Mesenteric fat pad (tissue), 1 donor: Measurements from ENCODE around the gene PTPRH. TPM values are rescaled to one million over a fixed set of nuclear protein-coding genes. Genes with fewer than 3 reads are reported as not detected.

Source experiments
- DNase-seq: peaks from one replicate; pipeline ENCODE4 v3.0.0-alpha.2; 2020; ENCODE audit warnings: low spot score
- long read RNA-seq: library from polyadenylated mRNA; unstranded; transcript quantifications from one replicate; pipeline ENCODE4 v2.0.0, GENCODE V29; 2020
- total RNA-seq: library from RNA; stranded (reverse); fragmentation: NEBNext Ultra II Directional; extraction: Animal tissue kit (Norgen Biotek cat#: 25700); gene quantifications from one replicate; pipeline ENCODE4 v1.2.1, GENCODE V29; 2021
- donor health status: DM: yes; HTN: yes; CAD: no.

Gene PTPRH, protein sequence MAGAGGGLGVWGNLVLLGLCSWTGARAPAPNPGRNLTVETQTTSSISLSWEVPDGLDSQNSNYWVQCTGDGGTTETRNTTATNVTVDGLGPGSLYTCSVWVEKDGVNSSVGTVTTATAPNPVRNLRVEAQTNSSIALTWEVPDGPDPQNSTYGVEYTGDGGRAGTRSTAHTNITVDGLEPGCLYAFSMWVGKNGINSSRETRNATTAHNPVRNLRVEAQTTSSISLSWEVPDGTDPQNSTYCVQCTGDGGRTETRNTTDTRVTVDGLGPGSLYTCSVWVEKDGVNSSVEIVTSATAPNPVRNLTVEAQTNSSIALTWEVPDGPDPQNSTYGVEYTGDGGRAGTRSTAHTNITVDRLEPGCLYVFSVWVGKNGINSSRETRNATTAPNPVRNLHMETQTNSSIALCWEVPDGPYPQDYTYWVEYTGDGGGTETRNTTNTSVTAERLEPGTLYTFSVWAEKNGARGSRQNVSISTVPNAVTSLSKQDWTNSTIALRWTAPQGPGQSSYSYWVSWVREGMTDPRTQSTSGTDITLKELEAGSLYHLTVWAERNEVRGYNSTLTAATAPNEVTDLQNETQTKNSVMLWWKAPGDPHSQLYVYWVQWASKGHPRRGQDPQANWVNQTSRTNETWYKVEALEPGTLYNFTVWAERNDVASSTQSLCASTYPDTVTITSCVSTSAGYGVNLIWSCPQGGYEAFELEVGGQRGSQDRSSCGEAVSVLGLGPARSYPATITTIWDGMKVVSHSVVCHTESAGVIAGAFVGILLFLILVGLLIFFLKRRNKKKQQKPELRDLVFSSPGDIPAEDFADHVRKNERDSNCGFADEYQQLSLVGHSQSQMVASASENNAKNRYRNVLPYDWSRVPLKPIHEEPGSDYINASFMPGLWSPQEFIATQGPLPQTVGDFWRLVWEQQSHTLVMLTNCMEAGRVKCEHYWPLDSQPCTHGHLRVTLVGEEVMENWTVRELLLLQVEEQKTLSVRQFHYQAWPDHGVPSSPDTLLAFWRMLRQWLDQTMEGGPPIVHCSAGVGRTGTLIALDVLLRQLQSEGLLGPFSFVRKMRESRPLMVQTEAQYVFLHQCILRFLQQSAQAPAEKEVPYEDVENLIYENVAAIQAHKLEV
- 1.00 TPM for total RNA-seq
- long read RNA-seq, partial matches to known transcripts = 1 of 1 reads
- long read RNA-seq, other reads (novel, unspliced or antisense) = 0 of 1 reads

DNA sequence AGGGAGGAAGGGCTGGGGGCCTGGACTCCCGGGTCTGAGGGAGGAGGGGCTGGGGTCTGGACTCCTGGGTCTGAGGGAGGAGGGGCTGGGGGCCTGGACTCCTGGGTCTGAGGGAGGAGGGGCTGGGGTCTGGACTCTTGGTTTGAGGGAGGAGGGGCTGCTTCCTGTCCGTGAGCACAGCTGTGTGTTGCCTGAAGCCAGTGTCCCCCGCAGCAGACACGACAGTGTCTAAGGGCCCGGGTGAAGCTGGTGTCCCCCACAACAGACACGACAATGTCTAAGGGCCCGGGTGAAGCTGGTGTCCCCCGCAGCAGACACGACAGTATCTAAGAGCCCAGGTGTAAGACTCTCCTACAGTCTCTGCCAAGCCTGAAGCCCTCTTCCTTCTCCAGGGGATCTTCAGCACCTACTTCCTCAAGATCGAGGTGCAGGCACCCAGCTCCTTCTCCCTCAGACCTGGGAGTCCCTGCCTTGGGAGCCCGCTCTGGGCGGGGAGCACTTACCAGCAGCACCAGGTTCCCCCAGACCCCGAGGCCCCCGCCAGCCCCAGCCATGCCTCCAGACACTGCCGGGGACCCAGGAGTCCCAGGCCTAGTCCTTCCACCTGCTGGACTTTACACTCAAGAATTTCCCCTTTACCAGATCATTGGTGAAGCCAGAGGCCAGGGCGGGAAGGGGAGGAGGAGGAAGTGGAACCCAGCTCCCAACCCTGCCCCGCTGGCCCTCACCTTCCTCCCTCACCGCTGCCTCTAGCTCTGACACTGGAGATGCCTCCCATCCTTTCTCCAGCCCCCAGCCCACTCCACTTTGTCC lies at the start of gene PTPRH:
TSS of gene PTPRH (minus strand) at position 622 of the 813 bp plus-strand sequence. CDS start at position 554, 68 bp downstream.
- DNase-seq = no peak

DNA sequence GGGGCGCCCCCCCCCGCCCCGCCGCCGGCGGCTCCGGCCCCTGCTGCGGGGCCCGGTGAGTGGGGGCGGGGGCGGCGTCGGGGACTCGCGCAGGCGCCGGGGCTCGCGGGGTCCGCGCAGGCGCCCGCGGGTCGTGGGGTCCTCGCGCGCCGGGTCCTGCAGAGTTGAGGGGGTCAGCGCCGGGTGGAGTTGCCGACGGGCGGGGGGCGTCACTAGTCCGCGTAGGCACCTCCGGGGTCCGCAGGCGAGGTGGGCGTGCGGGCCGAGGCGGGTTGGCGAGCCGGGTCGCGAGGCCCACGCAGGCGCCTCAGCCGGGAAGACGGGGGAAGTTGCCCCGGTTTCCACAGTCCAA lies 49.2 kb upstream of the PTPRH start:
- no peak for DNase-seq

DNA sequence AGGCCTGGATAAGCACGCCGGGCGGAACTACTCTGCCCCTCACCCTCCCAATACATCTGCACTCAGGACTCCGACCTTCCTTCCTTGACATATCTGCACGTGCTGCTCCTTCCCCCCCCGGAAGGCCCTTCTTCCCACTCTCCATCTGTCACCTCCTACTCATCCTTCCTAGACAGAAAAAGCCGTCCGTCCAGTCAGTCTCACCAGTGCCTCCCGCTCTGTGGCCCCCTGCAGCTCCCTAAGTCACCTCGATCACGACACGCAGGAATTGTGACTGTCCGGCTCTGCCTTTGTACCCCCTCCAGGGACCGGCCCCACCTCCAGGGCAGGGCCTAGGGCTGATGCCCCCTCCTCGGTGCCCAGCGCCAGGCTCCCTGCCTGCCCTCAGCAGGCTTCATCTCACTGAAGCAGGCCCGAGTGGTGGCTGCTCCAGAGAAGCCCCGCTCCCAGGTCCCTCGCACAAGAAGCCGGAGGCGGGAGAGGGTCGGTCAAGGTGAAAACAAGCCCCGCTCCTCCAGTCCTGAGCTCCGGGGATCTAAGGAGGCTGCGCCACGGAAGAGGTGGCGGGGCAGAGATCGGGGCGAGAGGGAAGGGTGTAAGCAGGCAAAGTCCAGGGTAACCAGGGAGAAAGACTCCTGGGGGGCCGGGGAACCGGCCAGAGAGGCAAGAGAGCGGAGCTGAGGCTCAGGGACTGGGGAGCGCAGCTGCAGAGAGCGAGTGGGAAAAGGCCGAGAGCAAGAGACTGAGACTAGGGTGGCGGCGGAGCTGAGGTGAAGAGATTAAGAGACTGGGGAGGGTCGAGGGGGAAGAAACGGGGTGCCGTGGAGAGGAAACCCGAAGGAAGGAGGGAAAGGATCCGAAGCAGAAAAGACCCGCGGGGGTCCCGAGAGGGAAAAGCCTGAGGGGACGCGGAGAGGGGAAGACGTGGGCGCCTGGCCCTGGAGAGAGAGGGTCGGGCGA lies 48.4 kb upstream of the PTPRH start:
- no peak for DNase-seq

DNA sequence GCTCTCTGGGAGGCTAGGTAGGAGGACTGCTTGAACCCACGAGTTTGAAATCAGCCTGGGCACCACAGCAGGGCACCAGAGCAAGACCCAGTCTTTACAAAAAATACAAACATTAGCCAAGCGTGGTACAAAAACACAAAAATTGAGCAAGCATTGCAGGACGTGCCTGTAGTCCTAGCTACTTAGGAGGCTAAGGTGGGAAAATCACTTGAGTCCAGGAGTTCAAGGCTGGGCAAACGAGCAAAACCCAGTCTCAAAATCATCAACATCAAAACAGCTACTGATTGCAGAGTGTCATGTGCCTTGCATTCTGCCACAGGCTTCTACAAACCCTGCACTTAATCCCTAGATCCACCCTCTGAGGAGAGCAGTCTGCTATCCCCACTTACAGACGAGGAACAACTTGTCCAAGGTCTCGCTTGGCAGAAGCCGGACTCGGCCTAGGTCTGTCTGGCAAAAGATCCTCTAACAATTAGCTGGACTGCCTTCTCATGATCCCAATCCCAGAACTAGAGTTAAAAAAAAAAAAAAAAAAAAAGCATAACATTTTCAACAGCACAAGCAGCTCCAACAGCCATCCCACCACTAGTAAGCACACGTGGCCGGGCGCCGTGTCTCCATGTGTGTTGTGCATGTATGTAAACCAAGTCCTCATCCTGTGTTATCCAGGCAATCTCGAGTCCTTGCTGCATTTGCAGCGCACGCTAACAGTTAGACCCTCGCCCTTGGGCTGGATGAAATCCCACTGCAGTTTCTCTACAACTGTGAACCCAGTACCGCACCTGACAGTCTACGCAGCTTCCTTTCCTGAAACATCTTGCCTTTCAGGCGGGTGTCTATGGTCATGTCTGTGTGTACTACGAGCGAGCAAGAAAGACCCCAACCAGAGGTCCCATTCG lies 47.5 kb upstream of the PTPRH start:
- no peak for DNase-seq

DNA sequence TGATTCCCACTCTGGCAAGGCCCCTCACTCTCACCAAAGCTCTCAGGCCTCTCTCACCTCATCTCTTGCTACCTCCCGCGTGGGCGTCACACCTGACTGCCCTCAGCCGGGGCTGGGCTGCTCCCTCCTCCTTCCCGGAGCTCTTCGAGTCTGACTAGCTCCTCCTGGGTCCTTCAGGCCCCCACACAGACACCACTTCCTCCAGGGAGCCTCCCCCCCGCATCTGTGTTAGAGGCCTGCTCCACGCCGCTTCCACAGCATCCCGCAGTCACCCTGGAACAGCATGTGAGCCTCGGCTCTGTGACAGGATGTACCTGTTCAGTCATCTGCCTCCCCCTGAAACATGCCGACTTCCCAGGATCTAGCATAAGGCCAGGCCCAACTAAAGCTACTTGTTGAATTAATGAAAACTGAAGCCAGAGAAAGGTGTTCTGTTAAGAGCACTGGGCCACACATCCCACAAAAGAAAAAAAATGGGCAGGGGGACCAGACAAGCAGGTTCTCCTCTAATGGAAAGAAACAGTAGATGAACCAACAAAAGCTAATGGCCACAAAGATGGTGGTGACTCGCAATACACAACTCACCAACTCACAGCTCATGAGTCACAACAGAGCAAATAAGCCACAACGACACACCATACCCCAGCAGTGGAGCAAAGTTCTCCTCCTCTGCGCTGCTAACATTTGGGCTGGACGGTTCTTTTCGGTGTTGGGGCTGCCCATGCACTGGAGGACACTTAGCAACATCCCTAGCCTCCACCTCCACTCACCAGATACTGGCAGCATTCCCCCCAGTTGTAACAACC lies 46.5 kb upstream of the PTPRH start:
- DNase-seq = no peak

DNA sequence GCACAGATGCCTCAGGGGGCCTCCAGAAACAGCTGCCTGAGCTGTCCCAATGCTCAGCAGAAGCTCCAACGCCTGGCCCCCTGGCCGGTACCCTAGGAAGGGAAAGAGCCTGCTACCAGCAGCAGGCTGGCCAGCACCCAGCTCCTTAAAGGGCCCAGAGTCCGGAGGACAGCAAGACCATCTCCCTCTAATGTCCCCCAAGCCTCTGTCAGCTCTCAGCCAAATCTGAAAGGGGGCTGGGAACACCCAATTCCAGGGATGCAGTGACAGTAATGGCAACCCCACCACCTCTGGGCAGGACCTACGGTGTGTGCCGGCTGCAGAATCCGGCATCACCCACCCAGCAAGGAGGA lies 45.3 kb upstream of the PTPRH start:
- no peak for DNase-seq

DNA sequence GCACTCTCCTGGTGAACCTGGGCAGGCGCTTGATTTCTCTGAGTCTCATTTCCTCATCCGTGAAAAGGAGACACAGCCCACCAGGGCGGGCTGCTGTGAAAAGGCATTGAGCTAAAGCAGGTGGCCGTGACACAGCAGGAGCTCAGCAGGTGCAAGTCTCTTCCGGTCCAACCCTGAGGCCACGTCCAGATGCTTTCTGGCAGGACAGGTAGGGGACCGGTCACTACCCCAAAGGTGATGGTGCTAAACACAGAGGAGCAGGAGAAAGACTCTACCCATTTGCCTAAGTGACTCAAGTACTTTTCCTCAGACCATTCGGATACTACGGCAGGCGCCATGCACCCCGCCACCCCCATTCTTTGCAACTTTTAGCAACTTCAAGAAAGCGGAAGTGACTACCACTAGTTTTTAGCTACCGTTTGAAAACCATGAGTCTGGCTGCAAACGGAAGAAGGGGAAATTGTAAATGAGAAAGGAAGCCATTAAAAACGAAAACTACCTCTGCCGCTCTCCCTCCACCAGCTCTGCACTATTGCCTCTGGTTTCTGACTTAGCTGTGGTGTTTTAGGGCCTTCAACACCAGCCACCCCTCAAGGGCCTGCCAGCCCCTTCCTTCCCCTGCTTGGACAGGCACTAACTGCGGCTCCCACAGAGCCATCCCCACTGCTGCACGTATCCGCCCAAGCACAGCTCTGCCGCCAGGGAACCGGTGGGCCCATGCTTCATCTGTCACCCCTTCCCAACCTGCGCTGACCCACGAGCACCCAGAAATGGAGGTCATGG lies 44.7 kb upstream of the PTPRH start:
- DNase-seq = no peak

DNA sequence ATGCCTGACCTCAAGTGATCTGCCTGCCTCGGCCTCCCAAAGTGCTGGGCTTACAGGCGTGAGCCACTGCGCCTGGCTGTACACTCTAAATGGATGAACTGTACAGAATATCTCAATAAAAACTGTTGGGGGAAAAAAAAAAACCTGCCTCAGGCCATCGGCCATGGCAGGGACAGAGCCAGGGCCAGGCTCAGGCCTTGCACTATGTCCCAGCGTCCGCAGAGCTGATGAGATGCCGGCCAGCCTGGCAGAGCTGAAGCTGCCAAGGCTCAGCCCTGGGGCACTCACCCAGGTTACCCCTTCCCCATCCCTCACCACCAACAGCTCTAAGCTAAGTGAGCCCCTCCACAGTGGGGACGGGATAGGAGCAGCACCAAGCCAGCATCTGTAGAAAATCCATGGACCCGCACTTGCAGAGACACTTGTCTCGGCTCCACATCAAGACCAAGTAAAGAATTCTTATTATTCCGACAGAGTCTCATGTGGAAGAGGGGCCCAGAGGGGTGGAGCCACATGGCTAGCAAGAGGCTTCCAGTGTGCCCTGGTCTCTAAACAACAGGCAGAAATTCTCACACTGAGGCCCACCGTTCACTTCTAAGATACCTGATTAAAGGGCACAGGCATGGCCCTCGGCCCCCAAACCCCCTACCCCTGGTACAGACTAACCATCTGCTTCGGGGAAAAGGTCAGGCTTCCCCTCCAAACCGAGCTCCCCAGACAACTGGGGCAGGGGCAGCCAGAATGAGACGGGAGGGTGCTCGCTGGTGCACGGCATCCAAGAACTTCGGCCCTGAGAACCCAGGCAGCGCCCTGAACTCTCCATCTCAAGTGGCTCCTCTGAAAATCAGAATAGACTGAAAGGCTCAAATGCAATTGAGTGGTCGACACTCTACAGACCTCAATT lies 43.7 kb upstream of the PTPRH start:
- no peak for DNase-seq

DNA sequence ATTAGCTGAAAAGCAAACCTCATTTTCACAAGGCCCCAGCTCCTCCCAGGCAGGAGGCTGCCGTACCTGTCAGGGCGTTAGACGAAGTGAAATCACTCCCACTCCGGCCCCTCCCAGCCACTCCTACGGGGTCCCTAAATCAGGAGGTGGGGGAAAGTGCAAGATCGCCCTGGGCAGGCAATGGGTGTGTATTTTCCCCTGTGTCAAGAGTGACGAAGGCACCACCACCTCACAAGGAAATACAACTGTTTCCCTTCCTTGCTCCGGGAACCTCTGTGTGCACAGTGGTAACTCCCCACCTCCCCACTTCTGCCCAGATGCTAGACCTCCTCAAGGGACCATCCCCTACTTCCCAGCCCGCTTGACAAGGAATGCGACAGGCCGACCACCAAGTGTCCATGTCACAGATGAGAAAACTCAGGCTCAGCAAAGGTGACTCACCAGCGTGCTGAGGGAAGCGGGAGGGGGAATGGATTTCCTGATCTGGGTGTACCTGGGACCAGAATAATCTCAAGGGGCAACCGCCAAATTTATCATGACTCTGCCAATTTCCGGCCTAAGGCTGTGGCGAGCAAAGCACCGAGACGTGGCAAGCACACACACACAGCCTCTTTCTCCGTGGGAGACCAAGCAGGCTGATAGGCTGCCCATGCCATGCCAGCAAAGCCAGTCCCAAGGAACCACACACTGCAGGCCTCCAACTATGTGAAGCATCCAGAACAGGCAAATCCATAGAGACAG lies 42.2 kb upstream of the PTPRH start:
- no peak for DNase-seq

DNA sequence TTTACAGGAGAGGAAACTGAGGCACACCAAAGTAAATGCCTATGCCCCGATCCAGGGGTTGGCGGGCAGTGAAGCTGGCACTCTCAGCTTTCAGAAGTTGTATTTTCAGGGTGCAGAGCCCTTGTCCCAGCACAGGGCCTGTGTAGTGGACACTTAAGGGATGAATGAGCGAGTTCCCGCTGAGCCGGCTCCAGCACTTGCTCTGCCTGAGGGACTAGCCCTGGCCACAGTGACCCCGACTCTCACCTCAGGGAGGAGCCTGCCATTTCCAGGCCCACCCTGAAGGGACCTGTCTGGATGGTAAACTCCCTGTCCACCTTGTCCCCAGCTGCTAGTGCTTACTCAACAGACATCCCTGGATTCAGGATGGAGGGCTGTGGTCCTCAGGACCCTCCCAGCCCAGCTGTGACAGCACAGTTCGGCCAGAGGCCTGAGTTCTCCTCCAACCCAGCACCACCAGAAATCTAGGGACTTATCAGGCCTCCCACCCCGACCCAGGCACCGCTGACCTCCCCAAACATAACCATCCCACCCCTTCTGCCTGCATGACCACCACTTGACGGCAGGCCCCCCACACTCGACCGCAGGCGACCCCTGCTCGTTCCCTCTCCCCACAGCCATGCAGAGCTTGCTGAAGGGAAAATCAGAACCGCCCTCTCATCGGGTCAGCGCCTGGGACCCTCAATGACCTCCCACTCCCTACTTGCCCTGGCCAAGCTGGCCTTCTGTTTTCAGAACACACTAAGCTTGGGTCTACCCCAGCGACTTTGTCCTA lies 41.1 kb upstream of the PTPRH start:
- DNase-seq = no peak

DNA sequence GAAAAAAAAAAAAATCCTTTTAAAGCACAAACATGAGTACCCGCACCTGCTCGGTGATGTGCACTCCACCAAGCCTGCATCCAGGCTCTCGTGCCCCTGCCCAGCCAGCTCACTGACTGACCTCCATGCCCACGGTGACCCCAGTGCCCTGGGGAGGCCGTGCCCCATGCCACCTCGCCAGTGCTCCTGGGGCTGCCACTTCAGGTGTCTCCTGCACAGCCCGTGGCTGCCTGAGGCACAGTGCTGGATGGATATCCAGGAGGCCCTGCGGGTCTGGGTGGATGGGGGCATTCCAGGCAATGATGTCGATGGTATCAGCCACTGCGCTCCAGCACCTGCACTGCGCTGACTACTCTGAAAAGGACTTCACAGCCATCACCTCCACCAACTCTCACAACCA lies 40.5 kb upstream of the PTPRH start:
- DNase-seq = no peak

DNA sequence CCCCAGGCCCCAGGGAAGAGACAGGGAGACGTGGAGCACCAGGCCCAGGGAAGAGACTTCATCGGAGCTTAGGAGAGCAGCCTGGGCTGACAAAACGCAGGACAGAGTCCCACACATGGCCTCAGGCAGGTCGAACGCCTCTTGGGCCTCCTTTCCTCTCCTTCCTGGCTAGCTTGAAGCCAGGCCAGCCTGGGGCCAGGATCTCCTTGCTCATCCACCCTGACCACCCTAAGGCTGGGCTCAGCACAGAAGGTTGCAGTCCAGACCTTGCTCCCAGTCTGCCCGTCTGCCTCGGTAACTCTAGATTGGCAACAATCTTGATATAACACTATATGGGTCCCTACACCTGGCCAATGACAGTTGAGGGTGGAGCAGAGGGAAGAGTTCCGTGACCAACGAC lies 39.4 kb upstream of the PTPRH start:
- no peak for DNase-seq

DNA sequence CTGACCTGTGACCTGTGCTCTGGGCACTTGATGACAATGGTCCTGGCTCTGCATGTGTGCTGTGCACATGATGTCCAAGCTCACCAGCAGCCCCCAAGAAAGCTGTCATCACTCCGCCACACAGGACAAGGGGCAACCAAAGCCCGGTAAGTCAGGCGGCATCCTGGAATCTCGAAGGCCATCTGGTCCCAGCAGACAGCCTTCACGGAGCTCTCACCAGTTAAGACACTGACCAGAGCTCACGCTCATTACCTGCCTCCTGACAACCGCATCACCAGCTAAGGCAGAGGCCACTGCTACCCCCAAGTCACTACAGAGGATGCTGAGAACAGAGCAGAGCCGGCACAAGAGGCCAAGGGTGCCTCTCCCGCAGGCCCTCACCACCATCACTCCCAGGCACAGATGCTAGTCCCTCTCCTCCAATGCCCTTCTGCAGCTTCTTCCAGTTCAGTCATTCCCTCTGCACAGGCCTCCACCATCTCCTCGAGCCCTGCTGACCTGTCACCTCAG lies 38.9 kb upstream of the PTPRH start:
- no peak for DNase-seq

DNA sequence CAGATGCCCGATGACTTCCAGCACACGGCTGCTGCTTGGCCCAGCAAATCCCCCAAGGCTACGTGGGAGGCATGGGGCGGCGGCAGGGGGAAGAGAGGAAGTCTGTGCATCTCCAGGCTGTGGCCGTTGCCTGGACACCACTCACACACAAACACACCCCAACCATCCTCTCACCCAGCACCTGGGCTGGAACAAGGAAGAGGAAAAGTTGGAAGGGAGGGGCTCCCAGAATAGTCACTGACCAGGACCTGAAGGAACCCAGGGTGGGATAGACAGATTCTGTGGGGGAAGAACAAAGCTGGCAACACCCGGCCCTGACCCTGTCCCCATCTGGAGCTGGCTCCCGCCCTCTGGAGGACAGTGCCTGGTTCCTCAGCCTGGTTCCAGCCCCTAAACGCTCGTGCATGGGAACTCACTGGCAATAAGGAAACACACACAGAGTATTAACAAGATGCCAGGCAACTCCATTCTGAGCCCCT lies 38.4 kb upstream of the PTPRH start:
- DNase-seq = no peak
